GM13977 (cell line): ENCODE data around the gene THRB.

ENCODE experiments used
- DNase-seq: peaks from one replicate; pipeline ENCODE4 v3.0.0; 2012; ENCODE audit warnings: low spot score
- in situ Hi-C: fragments of 300-500 bp; cut with MboI; formaldehyde crosslinking; loops from one replicate; pipeline ENCODE4 v1.12.0; 2022; ENCODE audit warnings: low sequenced_read_pairs, low pct_unique_long_range_greater_than_20kb, mixed read lengths, inconsistent platforms; ENCODE audit not compliant: unreplicated experiment
- TF ChIP-seq, protein P1 (sequence below): IDR thresholded peaks from 2 replicates; pipeline ENCODE4 v1.5.1; 2012; ENCODE audit warnings: mild to moderate bottlenecking, control low read depth; ENCODE audit not compliant: insufficient read depth; ENCODE audit errors: extremely low read depth, missing control alignments

Gene THRB

DNA sequence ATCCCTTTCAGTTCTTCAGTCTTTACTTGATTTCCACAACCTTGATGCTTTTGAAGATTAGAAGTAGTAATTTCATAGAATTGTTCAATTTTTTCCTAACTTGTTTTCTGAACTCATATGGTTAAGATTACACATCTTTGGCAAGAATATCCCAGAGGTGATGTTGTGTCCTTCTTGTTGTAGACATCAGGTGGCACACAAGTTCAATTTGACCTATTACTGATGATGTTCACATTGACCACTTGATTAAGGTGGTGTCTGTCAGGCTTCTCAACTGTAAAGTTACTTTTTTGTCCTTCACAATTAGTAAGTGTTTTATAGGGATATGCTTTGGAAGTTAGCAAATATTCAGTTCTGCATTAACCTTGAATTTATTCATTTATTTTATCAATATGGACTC lies 34.6 kb upstream of the THRB start:
- TF ChIP-seq, protein P1, sequence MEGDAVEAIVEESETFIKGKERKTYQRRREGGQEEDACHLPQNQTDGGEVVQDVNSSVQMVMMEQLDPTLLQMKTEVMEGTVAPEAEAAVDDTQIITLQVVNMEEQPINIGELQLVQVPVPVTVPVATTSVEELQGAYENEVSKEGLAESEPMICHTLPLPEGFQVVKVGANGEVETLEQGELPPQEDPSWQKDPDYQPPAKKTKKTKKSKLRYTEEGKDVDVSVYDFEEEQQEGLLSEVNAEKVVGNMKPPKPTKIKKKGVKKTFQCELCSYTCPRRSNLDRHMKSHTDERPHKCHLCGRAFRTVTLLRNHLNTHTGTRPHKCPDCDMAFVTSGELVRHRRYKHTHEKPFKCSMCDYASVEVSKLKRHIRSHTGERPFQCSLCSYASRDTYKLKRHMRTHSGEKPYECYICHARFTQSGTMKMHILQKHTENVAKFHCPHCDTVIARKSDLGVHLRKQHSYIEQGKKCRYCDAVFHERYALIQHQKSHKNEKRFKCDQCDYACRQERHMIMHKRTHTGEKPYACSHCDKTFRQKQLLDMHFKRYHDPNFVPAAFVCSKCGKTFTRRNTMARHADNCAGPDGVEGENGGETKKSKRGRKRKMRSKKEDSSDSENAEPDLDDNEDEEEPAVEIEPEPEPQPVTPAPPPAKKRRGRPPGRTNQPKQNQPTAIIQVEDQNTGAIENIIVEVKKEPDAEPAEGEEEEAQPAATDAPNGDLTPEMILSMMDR = no peak
- in situ Hi-C loops = no loop called here

DNA sequence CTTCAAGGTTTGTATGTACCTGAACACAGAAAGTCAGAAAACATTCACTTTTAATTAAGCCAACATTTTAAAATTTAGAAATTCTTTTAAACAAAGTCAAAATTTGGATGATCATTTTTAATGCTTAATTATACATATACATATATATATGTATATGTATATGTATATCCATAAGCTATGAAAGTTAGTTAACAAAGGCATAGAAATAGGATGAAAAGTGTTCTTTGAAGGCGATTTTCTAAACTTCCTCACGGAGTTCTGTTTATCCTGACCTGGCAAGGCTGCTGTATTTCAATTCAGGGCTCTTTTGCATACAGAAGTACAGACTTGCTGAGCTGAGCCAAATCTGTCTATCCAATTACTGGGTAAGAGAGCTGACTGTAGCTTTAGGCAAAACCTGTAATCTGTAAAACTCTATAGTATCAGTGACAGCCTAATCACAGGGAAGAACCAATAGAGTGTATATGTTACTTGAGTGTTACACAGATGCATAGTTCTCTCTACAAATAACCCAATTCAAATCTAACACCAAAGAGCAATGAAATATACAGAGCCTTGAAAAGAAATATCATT lies 32.1 kb upstream of the THRB start:
- no peak for DNase-seq

More for the DNA sequence above, 34.6 kb upstream of the THRB start:
- no peak for DNase-seq

DNA sequence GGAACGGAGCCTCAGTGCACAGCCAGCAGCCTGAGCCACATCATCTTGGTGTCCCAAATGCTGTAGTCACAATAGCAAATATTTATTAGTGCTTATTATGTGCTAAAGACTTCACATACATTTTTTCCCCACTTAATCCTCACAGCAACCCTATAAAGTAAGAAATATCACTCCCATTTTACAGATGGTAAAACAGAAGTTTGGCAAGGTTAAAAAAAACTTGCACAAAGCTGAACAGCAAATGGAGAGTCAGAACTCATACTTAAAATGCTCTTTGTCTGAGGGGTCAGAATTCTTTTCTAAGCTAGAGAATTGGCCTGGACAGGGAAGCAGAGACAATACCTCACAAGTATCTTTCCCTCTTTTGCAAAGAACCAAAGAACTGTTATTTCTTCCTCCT lies 30.9 kb upstream of the THRB start:
- TF ChIP-seq, protein P1 = no peak
- no peak for DNase-seq
- in situ Hi-C loops = no loop called here

More for the DNA sequence above, 32.1 kb upstream of the THRB start:
- in situ Hi-C loops = no loop called here
- TF ChIP-seq, protein P1 = no peak

DNA sequence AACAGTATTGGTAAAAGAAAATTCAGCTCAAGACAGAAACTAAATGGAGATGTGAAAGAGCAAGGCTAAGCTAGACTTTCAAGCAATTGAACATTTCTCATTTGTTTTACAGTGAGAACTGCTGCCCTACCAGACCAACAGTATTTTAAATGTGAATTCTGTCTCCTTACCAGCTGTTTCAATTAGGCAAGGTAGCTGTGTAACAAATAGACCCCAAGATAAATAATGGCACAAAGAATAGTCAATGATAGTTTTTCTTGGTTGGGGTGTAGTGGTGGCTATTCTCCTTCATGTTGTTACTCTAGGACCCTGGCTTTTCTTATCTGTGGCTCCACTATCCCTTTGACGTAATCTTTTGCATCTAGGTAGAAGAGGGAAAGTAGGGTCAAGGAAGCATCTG lies 30.4 kb upstream of the THRB start:
- no peak for DNase-seq
- TF ChIP-seq, protein P1 = no peak
- in situ Hi-C loops = no loop called here

DNA sequence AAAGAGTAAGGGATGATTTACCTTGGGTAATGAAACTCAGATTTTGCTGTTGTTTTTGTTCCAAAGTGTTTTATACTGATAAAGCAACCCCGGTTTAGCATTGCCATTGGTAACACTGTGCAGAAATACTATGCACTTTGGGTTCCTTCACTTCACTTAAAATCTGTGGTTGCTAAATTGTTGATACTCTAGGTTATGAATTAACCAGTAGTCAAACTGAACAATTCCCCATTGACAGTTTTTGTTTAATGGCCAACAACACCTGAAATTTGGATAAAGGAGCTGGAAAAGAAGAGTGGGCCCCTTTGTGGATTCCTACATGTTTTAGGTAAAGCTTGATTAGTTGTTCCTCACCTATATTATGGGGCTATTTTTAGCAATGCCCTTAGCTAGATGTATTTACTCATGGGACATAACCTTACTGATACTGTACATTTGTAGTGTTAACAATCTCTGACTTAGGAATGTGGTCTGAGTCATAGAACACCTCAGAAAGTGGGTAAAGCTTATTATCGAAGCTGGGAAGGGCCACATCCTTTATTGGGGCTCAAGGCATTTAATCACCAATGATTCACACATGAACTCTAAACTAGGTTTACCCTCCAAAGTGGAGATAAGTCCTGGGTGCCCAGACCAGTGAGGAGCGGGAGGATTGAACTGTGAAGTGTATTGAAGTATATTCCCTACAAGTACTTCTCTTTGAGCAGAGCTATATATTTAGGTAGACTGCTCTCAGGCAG lies 29.5 kb upstream of the THRB start:
- DNase-seq = no peak
- TF ChIP-seq, protein P1 = no peak
- in situ Hi-C loops = no loop called here

DNA sequence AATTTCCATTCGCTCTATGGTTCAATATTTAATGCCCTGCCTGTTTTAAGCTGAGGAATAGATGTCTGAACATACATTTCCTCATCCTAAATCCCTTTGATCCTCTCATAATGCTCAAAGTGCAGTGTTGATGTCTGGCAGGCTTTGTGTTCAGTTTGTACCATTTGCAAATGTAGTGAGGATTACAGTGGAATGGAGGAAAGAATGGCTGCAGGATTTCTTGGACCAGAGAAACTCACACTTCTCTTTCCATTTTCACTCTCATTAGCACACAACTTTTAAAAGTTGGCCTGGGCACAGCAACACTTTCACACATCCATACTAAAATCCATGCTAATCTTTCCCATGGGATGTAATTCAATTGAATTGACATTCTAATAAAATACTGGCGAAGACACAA lies 28.6 kb upstream of the THRB start:
- in situ Hi-C loops = no loop called here
- no peak for DNase-seq
- TF ChIP-seq, protein P1 = no peak
